ENCODE measurements around the gene NSRP1. TPM values are rescaled to one million over a fixed set of nuclear protein-coding genes. Genes with fewer than 3 reads are reported as not detected.
"Not testable (repeated sequence)": the region's sequence is repeated elsewhere in the genome, so short reads cannot be mapped to it uniquely, and the experiment has no call there.

The NSRP1 gene
- total RNA-seq, 1 donor from 2014 or later, result 31.7 TPM

DNA sequence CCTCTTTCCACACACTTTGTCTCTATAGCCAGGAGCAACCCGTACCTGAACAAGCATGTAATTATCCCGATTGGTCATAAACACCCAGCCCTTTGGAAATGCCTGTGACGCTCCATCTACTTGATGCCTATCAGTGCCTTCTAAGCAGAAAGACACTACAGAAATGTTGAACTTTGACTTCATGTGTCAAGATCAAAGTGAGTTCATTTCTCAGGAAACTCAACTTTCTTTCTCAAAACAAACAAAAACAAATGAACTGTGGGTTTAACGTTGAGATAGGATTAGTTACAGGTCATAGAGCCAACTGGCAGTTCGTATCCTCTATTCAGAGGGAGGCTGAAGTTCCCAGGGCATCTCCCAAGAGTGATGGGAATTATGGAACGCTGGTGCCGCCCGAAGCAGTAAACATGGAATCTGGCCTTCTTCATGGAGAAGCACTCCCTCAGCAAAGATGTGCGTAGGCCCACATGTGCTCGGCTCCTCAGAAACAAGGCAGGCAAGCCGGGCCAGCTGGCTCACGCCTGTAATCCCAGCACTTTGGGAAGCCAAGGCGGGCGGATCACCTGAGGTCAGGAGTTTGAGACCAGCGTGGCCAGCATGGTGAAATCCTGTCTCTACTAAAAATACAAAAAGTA is 109.4 kb downstream of the NSRP1 start:
- Mint-ChIP-seq H3K4me3 (no peak overlapping the region), H3K36me3 (ENCODE audit: low read depth) (no peaks in the 10 kb centered on the region), H3K4me1 (no peaks in the 10 kb centered on the region), H3K27me3 (peaks cover 24% of the 10 kb centered on the region), H3K27ac (no peak overlapping the region), H3K9me3 (no peaks in the 10 kb centered on the region)
- DNase-seq, result no peak
- intact Hi-C loops (cut with micrococcal nuclease), result no loop called here

DNA sequence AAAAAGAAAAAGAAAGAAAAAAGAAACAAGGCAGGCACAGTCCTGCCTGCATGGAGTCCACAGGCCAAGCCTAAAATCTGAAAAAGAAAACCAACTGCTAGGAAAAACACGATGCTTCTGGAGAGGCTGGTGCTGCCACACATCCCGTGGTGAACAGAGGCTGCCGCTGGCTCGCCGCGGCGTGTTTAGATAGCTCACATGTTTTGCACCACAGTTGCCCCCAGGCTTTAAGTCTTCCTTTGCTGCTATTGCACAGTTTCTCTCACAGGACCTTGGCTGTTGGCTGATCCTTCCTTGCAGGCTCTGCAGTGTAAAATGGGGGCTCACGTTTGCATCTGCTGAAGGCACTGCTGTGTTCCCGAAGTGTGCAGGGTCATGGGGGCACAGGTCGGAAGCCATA is 110.3 kb downstream of the NSRP1 start:
- Mint-ChIP-seq H3K4me3 (no peak overlapping the region), H3K27me3 (peaks cover 24% of the 10 kb centered on the region), H3K27ac (no peak overlapping the region), H3K36me3 (ENCODE audit: low read depth) (no peaks in the 10 kb centered on the region), H3K4me1 (no peaks in the 10 kb centered on the region), H3K9me3 (no peaks in the 10 kb centered on the region)
- DNase-seq, result no peak
- intact Hi-C loops (cut with micrococcal nuclease), result no loop called here

DNA sequence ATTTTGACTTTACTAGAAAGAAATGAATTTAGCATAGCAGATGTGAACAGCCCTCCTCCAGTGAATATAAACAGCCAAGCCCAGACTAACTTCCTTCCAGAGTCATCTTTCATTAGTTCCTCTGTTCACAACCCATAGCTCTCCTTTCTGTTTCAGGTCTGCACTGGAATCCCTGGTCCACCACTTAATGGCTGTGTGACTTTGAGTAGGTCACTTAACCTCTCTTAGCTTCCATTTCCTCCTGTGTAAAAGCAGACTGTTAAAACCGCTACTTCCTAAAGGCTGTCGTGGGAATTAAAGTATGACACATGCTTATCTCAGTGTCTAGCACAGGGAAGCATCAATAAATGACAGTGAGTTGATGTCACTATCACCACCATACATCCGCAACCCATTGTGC is 111.4 kb downstream of the NSRP1 start:
- no peak overlapping the region for H3K4me3 Mint-ChIP-seq
- DNase-seq, result no peak
- no peaks in the 10 kb centered on the region for H3K4me1 Mint-ChIP-seq
- H3K27me3 Mint-ChIP-seq, result peaks cover 34% of the 10 kb centered on the region
- intact Hi-C loops (cut with micrococcal nuclease), result no loop called here
- no peaks in the 10 kb centered on the region for H3K9me3 Mint-ChIP-seq
- no peak overlapping the region for H3K27ac Mint-ChIP-seq
- no peaks in the 10 kb centered on the region for H3K36me3 Mint-ChIP-seq (ENCODE audit: low read depth)

DNA sequence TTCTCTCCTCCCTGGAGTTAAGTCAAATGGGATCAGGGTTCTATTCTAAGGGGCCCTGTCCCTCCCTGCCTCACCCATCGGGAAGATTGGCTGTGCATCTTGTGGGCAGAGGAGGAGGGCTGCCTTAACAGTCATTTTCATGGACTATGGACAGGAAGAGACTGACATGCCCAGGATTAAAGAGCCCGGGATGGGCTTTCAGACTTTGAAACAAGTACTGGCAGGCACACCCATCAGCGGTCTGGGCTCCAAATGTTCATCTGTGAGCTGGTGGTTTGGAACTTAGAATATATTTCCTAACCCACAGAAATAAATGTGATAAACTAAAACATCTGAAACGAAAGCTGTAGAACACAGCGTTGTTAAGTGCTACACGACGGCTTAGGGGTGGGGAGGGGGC is 112.4 kb downstream of the NSRP1 start:
- no peak for DNase-seq
- Mint-ChIP-seq H3K4me3 (no peak overlapping the region), H3K4me1 (no peaks in the 10 kb centered on the region), H3K9me3 (no peaks in the 10 kb centered on the region), H3K27ac (no peak overlapping the region), H3K36me3 (ENCODE audit: low read depth) (no peaks in the 10 kb centered on the region), H3K27me3 (peaks cover 44% of the 10 kb centered on the region)
- intact Hi-C loops (cut with micrococcal nuclease), result no loop called here

DNA sequence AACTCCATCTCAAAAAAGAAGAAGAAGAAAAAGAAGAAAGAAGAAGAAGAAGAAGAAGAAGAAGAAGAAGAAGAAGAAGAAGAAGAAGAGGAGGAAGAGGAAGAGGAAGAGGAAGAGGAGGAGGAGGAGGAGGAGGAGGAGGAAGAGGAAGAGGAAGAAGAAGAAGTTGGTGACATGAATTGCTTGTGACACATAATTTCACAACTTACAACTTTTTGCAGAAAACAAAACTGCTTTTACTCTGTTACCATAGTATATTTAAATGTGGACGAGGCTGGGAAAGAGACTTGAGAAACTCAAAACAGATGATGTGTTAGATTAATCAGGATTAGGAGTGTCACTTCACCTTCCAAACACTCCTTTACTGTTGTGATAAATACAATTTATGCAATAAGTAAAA is 113.4 kb downstream of the NSRP1 start:
- not testable (repeated sequence) for H3K9me3 Mint-ChIP-seq; H3K36me3 Mint-ChIP-seq (ENCODE audit: low read depth); H3K4me1 Mint-ChIP-seq; H3K4me3 Mint-ChIP-seq; DNase-seq; H3K27ac Mint-ChIP-seq
- intact Hi-C loops (cut with micrococcal nuclease), result loop anchor here (10.0 kb wide), 1 partner anchor 125 kb away; no protein-coding TSS in a partner anchor
- H3K27me3 Mint-ChIP-seq, result peaks cover 52% of the 10 kb centered on the region

DNA sequence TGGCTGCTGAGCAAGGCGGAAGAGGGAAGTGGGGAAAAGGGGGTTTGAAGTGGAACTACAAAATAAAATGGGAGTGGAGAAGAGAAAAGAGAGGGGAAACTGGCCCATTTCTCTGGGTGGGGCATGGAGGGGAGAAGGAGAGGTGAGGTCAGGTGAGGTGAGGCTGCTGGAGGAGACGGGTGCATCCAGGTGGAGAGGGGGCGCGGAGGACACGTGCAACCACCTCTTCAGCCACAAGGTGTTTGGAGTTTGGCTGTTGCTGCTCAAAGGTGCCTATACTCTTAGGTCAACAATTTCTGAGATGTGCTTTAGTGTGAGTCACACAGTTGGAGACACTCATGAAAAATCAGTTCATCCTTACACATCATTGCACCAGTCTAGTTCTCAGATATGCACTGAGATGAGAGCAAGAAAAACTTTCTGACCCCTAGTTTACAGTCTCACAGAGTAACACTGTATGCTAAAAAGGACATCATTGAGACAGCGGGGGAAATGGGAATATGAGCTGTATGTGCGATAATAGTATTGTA is 114.0 kb downstream of the NSRP1 start:
- no peak overlapping the region for H3K27ac Mint-ChIP-seq
- H3K27me3 Mint-ChIP-seq, result peaks cover 53% of the 10 kb centered on the region
- DNase-seq, result no peak
- H3K4me1 Mint-ChIP-seq, result peaks cover 5% of the 10 kb centered on the region
- intact Hi-C loops (cut with micrococcal nuclease), result loop anchor here (10.0 kb wide), 1 partner anchor 126 kb away; no protein-coding TSS in a partner anchor
- H3K36me3 Mint-ChIP-seq (ENCODE audit: low read depth), result no peaks in the 10 kb centered on the region
- no peak overlapping the region for H3K4me3 Mint-ChIP-seq
- no peaks in the 10 kb centered on the region for H3K9me3 Mint-ChIP-seq

DNA sequence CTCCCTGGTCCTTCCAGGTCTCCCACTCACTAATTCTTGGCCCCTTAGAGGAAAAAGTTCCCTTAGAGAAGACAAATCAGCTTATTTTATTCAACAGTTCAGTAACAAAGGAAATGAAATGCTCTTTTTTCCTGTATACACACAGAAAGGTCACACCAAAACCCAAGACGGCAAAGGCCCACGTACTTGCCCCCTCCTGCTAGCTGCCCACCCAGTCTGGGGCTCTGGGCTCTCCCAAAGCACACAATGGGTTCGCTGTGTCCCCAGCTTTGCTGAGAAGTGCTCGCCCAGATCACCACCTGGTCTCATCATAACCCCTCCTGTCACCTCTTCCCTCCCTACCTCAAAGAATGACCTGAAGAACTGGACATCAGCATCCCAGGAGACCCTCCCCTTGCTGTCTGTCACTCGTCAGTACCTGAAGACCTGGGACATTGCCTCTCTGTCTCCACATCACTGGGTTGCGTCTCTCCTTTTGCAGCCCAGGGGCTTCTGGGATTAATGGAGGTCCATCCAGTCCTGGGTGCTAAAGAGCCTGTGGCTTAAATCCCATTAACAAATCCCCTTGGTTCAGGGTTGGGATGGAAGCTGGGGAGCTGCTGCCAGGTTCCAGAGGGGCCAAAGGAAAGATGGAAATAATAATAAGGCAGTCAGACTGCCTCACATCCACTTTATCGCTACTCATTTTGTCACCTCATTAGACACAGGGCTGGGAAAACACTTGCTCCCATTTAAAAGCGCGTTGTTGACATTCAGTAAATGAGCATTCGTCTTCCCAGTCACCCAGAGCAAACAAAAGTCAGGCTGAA is 115.6 kb downstream of the NSRP1 start:
- H3K36me3 Mint-ChIP-seq (ENCODE audit: low read depth), result peaks cover 2% of the 10 kb centered on the region
- no peak overlapping the region for H3K27ac Mint-ChIP-seq
- no peak for DNase-seq
- no peaks in the 10 kb centered on the region for H3K9me3 Mint-ChIP-seq
- peaks cover 10% of the 10 kb centered on the region for H3K4me1 Mint-ChIP-seq
- peaks cover 61% of the 10 kb centered on the region for H3K27me3 Mint-ChIP-seq
- intact Hi-C loops (cut with micrococcal nuclease), result loop anchor here (10.0 kb wide), 1 partner anchor 127 kb away; no protein-coding TSS in a partner anchor
- H3K4me3 Mint-ChIP-seq, result no peak overlapping the region

DNA sequence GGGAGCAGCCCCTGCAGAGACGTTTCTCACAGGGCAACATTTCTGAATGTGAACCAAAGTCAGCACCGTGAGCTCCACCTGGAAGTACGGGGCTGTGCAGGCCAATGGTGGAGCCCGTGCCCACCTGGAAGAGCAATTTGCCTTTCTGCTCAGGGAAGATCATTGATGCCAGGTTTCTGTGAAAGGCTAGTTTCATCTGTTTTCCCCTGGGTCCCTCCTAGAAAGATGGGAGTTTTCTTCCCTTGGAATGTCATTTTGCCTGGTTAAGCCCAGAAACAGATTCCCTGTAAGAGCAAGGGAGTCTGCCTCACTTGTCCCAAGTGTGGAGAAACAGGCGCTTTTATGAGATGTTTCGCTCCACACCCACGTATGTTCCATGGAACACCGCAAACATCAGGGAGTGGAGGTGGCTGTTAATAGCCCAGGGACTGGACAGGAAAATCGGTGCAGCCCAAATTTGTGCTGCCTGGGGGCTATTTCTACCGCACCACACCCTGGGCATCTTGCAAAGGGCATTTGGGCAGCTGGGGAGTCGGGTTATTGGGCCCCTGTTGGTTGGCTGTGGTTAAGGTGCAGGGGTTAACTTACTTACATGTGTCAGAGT is 116.3 kb downstream of the NSRP1 start:
- Mint-ChIP-seq H3K4me1 (peaks cover 12% of the 10 kb centered on the region), H3K9me3 (no peaks in the 10 kb centered on the region), H3K36me3 (ENCODE audit: low read depth) (peaks cover 2% of the 10 kb centered on the region), H3K27ac (no peak overlapping the region), H3K27me3 (peaks cover 67% of the 10 kb centered on the region), H3K4me3 (no peak overlapping the region)
- DNase-seq, result no peak
- intact Hi-C loops (cut with micrococcal nuclease), result loop anchor here (10.0 kb wide), 1 partner anchor 128 kb away; no protein-coding TSS in a partner anchor

DNA sequence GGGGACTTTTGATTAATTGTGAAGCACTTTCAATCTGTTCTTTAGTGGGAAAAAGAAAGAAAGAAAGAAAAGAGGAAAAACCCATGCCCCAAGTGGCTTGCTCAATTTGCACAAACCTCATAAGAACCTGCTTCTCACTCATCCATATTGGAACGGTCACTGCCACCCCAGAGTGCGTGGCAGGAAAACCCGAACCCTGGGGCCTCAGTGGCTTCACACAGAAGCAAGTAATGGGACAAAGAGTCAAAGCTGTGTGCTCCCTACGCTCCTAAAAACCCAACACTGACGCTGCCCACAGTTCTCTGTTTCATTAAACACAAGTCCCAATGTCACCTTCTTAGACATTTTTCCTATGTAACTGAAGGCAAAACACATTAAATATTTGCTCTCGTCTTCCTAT is 117.7 kb downstream of the NSRP1 start:
- Mint-ChIP-seq H3K36me3 (ENCODE audit: low read depth) (peaks cover 2% of the 10 kb centered on the region), H3K27ac (no peak overlapping the region), H3K27me3 (peaks cover 73% of the 10 kb centered on the region), H3K4me1 (peaks cover 20% of the 10 kb centered on the region), H3K4me3 (no peak overlapping the region), H3K9me3 (no peaks in the 10 kb centered on the region)
- intact Hi-C loops (cut with micrococcal nuclease), result loop anchor here (10.0 kb wide), 1 partner anchor 129 kb away; no protein-coding TSS in a partner anchor
- DNase-seq, result no peak

DNA sequence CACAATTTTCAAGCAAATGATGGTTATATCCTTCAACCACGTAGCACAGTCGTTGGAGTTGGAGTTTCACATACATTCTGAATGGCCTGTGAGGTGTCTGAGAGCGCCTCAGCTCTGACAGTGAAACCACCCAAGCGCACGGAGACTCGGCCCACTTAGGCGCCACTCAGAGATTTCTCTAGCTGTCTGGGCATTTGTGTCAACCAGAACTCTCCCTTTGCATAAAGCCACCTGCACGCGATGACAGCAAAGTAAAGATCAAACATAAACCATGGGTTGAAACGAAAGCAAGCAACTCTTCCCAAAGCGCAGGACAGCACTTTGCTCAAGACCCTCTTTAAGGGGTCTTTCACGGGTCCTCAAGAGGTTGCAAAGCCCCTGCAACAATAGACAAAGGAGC is 118.3 kb downstream of the NSRP1 start:
- intact Hi-C loops (cut with micrococcal nuclease), result loop anchor here (10.0 kb wide), 1 partner anchor 130 kb away; no protein-coding TSS in a partner anchor
- Mint-ChIP-seq H3K9me3 (no peaks in the 10 kb centered on the region), H3K4me3 (peak overlapping the region; percentile 51)

DNA sequence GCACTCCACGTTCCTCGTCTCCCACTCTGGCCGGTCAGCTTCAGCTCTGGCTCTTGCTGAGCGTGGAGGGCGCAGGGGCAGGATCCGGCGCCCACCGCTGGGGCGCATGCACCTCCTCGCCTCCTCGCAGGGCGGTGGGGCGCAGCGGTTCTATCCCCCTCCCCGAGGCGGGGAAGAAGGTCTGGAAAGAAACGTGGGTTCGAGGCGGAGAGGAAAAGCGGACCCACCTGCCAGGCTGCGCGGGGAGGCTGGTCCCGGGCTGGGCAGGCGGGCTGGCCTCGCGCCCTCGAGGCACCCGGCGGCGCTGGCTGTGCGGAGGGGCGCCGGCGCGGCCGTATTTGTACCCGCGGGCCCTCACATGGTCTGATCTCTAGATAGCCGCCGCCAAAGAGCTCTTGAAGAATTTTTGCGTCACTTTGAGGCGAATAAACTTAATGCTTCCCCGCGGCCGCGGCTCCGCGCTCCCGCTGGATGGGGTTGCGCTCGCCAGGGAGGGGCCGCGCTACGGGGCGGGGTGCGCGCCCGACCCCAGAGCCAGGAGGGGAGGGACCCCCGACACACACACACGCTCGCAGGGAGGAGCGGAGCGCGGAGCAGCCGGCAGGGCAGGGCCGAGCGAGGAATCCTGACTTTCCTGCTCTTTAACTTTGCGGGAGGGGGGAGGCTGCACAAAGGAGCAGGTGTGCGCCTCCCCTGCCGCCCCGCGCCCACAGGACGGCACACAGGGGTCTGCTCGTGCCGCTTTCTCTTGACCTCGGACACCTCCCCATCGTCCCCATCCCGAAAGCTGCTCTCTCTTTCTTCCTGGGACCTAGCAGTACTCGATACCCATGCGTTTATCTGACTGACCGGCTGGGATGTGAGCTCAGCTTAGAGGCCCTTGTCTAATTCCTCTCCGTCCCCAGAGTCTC is 119.0 kb downstream of the NSRP1 start, which contains the start of gene SLC6A4:
SLC6A4 (minus strand) TSS at position 312 of the 911 bp plus-strand sequence. CDS start 13,739 bp downstream, outside the sequence.
- DNase-seq, result no peak
- Mint-ChIP-seq H3K27ac (no peak within 1 kb of the TSS), H3K9me3 (no peaks in the 10 kb centered on the region), H3K27me3 (peaks cover 77% of the 10 kb centered on the region), H3K36me3 (ENCODE audit: low read depth) (peaks cover 2% of the 10 kb centered on the region), H3K4me1 (peaks cover 20% of the 10 kb centered on the region), H3K4me3 (peak within 1 kb of the TSS; percentile 79)
- intact Hi-C loops (cut with micrococcal nuclease), result loop anchor here (10.0 kb wide), 1 partner anchor 131 kb away; no protein-coding TSS in a partner anchor

More for the DNA sequence above, 118.3 kb downstream of the NSRP1 start:
- Mint-ChIP-seq H3K36me3 (ENCODE audit: low read depth) (peaks cover 2% of the 10 kb centered on the region), H3K27ac (no peak overlapping the region), H3K4me1 (peaks cover 20% of the 10 kb centered on the region), H3K27me3 (peaks cover 80% of the 10 kb centered on the region)
- DNase-seq, result peak; percentile 59

Measured in activated CD4-positive, alpha-beta T cell treated with anti-CD3 and anti-CD28 coated beads, Interleukin-2, amount 10 ng/mL, durations not matched to agents 24 days and 14 days (primary cell).